ENCODE data around the gene YWHAE. TPM values are rescaled to one million over a fixed set of nuclear protein-coding genes. Genes with fewer than 3 reads are reported as not detected.

Gene YWHAE
- total and polyA plus RNA-seq, 2 of the 4 experiments (the other 2 are of a cell fraction), result 358 to 774 TPM

- BruUV-seq (replicated peaks), result TSS peak; percentile 17
- CTCF ChIA-PET, result interaction anchor here (0.6 kb wide), 1 partner anchor 169 kb away, joined by 5 read pairs; no protein-coding TSS in a partner anchor
These were observed 14.1 kb upstream of the YWHAE start for GRCh38 chr17:1414001-1414574.

More at GRCh38 chr17:1414001-1414574, 14.1 kb upstream of the YWHAE start:
- Histone ChIP-seq H2BK20ac (ENCODE audit: low read depth, low read length) (no peak overlapping the region), H3K4me1 (ENCODE audit: control insufficient read depth, insufficient read depth, low read length) (peaks cover 1% of the 10 kb centered on the region; the same call in 1 of the 2 replicates), H3K14ac (replicated peaks; ENCODE audit: low read depth, low read length) (no peak overlapping the region), H3K4me2 (ENCODE audit: low read depth, low read length) (no peak overlapping the region), H4K20me1 (ENCODE audit: insufficient read depth, low read length) (peaks cover 12% of the 10 kb centered on the region), H2BK5ac (ENCODE audit: low read depth, low read length, poor library complexity, severe bottlenecking) (no peak overlapping the region), H3K56ac (ENCODE audit: extremely low read depth, insufficient read depth, low read length) (no peak overlapping the region), H3K4ac (ENCODE audit: low read depth, low read length) (no peak overlapping the region), H4K8ac (ENCODE audit: low read depth in 2 of 2, low read length in 2 of 2) (no peak overlapping the region), H2AFZ (replicated peaks; ENCODE audit: low read length, poor library complexity) (no peak overlapping the region), H3K79me1 (ENCODE audit: low read depth in 1 of 2, low read length in 2 of 2) (peaks cover 0 to 45% of the 10 kb centered on the region in 2 experiments; a peak in 3 of 4 replicates), H4K5ac (ENCODE audit: low read depth, low read length) (no peak overlapping the region), H4K91ac (ENCODE audit: insufficient read depth, low read depth, low read length) (no peak overlapping the region), H3K27me3 (ENCODE audit: control insufficient read depth, insufficient read depth, low read length) (no peaks in the 10 kb centered on the region), H2AK5ac (ENCODE audit: low read depth, low read length) (0 out of 2 replicates have a peak overlapping the region, but pooled peaks have one; percentile 13), H3K18ac (ENCODE audit: low read depth, low read length) (no peak overlapping the region), H3K9ac (ENCODE audit: low read depth, low read length) (no peak overlapping the region), H3K23ac (ENCODE audit: low read depth, low read length) (no peak overlapping the region), H3K9me1 (ENCODE audit: insufficient read depth, low read length) (peaks cover 4% of the 10 kb centered on the region; the same call in 1 of the 2 replicates), H3K4me3 (ENCODE audit: insufficient read depth, low read depth, low read length) (no peak overlapping the region), H2BK15ac (ENCODE audit: low read depth, low read length) (no peak overlapping the region), H3K36me3 (ENCODE audit: control insufficient read depth, insufficient read depth, low read length) (peaks cover 5% of the 10 kb centered on the region; the same call in 1 of the 2 replicates), H2BK120ac (ENCODE audit: low read depth, low read length) (no peak overlapping the region), H3K27ac (ENCODE audit: insufficient read depth, low read length) (no peak overlapping the region), H2AK9ac (replicated peaks; ENCODE audit: low read depth, low read length, poor library complexity) (peak overlapping the region; percentile 2), H3K9me3 (ENCODE audit: control insufficient read depth, insufficient read depth, low read length) (no peaks in the 10 kb centered on the region)
- WGBS, 2 experiments (ENCODE audit: extremely low coverage in 2 of 2, insufficient read length in 1 of 2), result 75% methylated on average over 4 of the region's 9 CpGs; no CpG with 5 or more reads in 1 of the 2 experiments
- TF ChIP-seq RAD21 (IDR thresholded peaks at IDR 0.05; ENCODE audit: low read length) (no peak), FOS (IDR thresholded peaks at IDR 0.05; ENCODE audit: low read depth, low read length) (no peak), CEBPB (IDR thresholded peaks at IDR 0.05; ENCODE audit: low read depth, low read length) (no peak), MXI1 (IDR thresholded peaks at IDR 0.05; ENCODE audit: borderline replicate concordance, low read depth, low read length) (no peak), POLR2A (IDR thresholded peaks at IDR 0.05; ENCODE audit: low read depth, low read length) (no peak), NFE2L2 (IDR thresholded peaks at IDR 0.05; ENCODE audit: low read depth, low read length) (no peak), SMC3 (IDR thresholded peaks at IDR 0.05; ENCODE audit: low read depth, low read length) (no peak), MAFK (IDR thresholded peaks at IDR 0.05; ENCODE audit: low read depth, low read length) (no peak), MAZ (IDR thresholded peaks at IDR 0.05; ENCODE audit: borderline replicate concordance, low read depth, low read length) (no peak), CHD1 (IDR thresholded peaks at IDR 0.05; ENCODE audit: low read depth, low read length) (no peak), RFX5 (IDR thresholded peaks at IDR 0.05; ENCODE audit: low read depth, low read length) (no peak), RCOR1 (IDR thresholded peaks at IDR 0.05; ENCODE audit: insufficient replicate concordance, low read length) (no peak)
- TF ChIP-seq, protein P1, sequence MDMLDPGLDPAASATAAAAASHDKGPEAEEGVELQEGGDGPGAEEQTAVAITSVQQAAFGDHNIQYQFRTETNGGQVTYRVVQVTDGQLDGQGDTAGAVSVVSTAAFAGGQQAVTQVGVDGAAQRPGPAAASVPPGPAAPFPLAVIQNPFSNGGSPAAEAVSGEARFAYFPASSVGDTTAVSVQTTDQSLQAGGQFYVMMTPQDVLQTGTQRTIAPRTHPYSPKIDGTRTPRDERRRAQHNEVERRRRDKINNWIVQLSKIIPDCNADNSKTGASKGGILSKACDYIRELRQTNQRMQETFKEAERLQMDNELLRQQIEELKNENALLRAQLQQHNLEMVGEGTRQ (IDR thresholded peaks at IDR 0.05; ENCODE audit: low read depth, low read length), result no peak
- POLR2A ChIA-PET (ENCODE audit: unreplicated experiment), result no interaction called here
- DNase-seq (no peak), ATAC-seq (ENCODE audit: low read depth) (no peak)
- in situ Hi-C loops (cut with MboI; ENCODE audit: low sequenced_read_pairs) (no loop called here), dilution Hi-C loops (cut with HindIII; ENCODE audit: low sequenced_read_pairs, unreplicated experiment) (no loop called here), intact Hi-C loops (cut with micrococcal nuclease) (no loop called here)
